GM12872 (cell line): ENCODE results near the gene FIBP.

ENCODE experiments used
- CTCF ChIP-seq: IDR thresholded peaks from 3 replicates; pipeline ENCODE4 v1.5.1; 2011; ENCODE audit warnings: low read depth, mild to moderate bottlenecking, low read length, moderate library complexity; ENCODE audit not compliant: insufficient read depth

Gene FIBP

GRCh38 chr11:65865550-65866172 lies 22.6 kb downstream of the FIBP start:
- no peak for TF ChIP-seq CTCF

GRCh38 chr11:65864706-65865471 lies 23.4 kb downstream of the FIBP start:
- no peak for TF ChIP-seq CTCF

- no peak for TF ChIP-seq CTCF
Observed at GRCh38 chr11:65863889-65864705, 24.2 kb downstream of the FIBP start.

GRCh38 chr11:65862941-65863888 lies 25.1 kb downstream of the FIBP start:
- TF ChIP-seq CTCF, result no peak

GRCh38 chr11:65862191-65862735 lies 26.0 kb downstream of the FIBP start:
- no peak for TF ChIP-seq CTCF

- no peak for TF ChIP-seq CTCF
Observed at GRCh38 chr11:65861533-65862183, 26.6 kb downstream of the FIBP start.
